ENCODE results near the gene MT1M. TPM values are rescaled to one million over a fixed set of nuclear protein-coding genes. Genes with fewer than 3 reads are reported as not detected.
"Not testable (repeated sequence)": the region's sequence is repeated elsewhere in the genome, so short reads cannot be mapped to it uniquely, and the experiment has no call there.

Gene MT1M
- total RNA-seq, 1 donor from 2014 or later: 29.8 TPM

- Histone ChIP-seq H3K4me1 (peaks cover 10% of the 10 kb centered on the region), H3K4me3 (peak within 1 kb of the TSS; percentile 74), H3K27ac (peak within 1 kb of the TSS; percentile 78), H3K36me3 (no peaks in the 10 kb centered on the region), H3K9me3 (no peaks in the 10 kb centered on the region), H3K27me3 (ENCODE audit: low read depth) (peaks cover 6% of the 10 kb centered on the region)
- intact Hi-C loops (cut with DNase I): no loop called here
- peak; percentile 96 to 98 for ATAC-seq
- TF ChIP-seq CTCF (IDR thresholded peaks at IDR 0.05): no peak
- DNase-seq: peak; percentile 94
Measured at GRCh38 chr16:56657555-56658326, 25.3 kb downstream of the MT1M start, which contains the start of gene MT1F. MT1F (plus strand) TSS chr16:56657959; CDS start chr16:56658059, 100 bp downstream.

GRCh38 chr16:56658327-56658875 lies 25.9 kb downstream of the MT1M start:
- no peak for TF ChIP-seq CTCF (IDR thresholded peaks at IDR 0.05)
- intact Hi-C loops (cut with DNase I): no loop called here

GRCh38 chr16:56662357-56663354 lies 30.2 kb downstream of the MT1M start:
- TF ChIP-seq CTCF (IDR thresholded peaks at IDR 0.05): no peak
- no peak for ATAC-seq
- no peaks in the 10 kb centered on the region for H3K9me3 ChIP-seq
- no peak for DNase-seq
- intact Hi-C loops (cut with DNase I): no loop called here
- no peaks in the 10 kb centered on the region for H3K36me3 ChIP-seq
- peaks cover 10% of the 10 kb centered on the region for H3K4me1 ChIP-seq
- peaks cover 43% of the 10 kb centered on the region for H3K27me3 ChIP-seq (ENCODE audit: low read depth)
- H3K27ac ChIP-seq: no peak overlapping the region
- H3K4me3 ChIP-seq: peak overlapping the region; percentile 29

More at GRCh38 chr16:56658327-56658875, 25.9 kb downstream of the MT1M start:
- H3K4me1 ChIP-seq: peaks cover 10% of the 10 kb centered on the region
- DNase-seq (no peak), ATAC-seq (no peak)
- peak overlapping the region; percentile 74 for H3K4me3 ChIP-seq
- peak overlapping the region; percentile 78 for H3K27ac ChIP-seq
- H3K27me3 ChIP-seq (ENCODE audit: low read depth): peaks cover 13% of the 10 kb centered on the region
- H3K9me3 ChIP-seq: no peaks in the 10 kb centered on the region
- no peaks in the 10 kb centered on the region for H3K36me3 ChIP-seq

- Histone ChIP-seq H3K27ac (no peak overlapping the region), H3K36me3 (no peaks in the 10 kb centered on the region), H3K27me3 (ENCODE audit: low read depth) (peaks cover 61% of the 10 kb centered on the region), H3K4me3 (no peak overlapping the region), H3K9me3 (no peaks in the 10 kb centered on the region), H3K4me1 (peaks cover 11% of the 10 kb centered on the region)
- no peak for DNase-seq
- ATAC-seq: no peak
- intact Hi-C loops (cut with DNase I): no loop called here
- TF ChIP-seq CTCF (IDR thresholded peaks at IDR 0.05): no peak
Measured at GRCh38 chr16:56664506-56664905, 32.0 kb downstream of the MT1M start.

GRCh38 chr16:56665286-56666261 lies 33.1 kb downstream of the MT1M start:
- H3K9me3 ChIP-seq; intact Hi-C loops (cut with DNase I); H3K36me3 ChIP-seq; H3K27ac ChIP-seq; H3K4me3 ChIP-seq; DNase-seq; ATAC-seq: not testable (repeated sequence)
- Histone ChIP-seq H3K4me1 (peaks cover 13% of the 10 kb centered on the region), H3K27me3 (ENCODE audit: low read depth) (peaks cover 71% of the 10 kb centered on the region)

Data from lower lobe of right lung (tissue), 2 donors.